ENCODE measurements around the gene SPAG16.

- TF ChIP-seq CTCF (IDR thresholded peaks at IDR 0.05), result no peak
- TF ChIP-seq ZFX (IDR thresholded peaks at IDR 0.05; ENCODE audit: borderline replicate concordance), result no peak
Observed at GRCh38 chr2:213787869-213788268, 503.6 kb downstream of the SPAG16 start.

Measured in 22Rv1 (cell line).